ENCODE data around the gene FPR1.

The FPR1 gene

DNA sequence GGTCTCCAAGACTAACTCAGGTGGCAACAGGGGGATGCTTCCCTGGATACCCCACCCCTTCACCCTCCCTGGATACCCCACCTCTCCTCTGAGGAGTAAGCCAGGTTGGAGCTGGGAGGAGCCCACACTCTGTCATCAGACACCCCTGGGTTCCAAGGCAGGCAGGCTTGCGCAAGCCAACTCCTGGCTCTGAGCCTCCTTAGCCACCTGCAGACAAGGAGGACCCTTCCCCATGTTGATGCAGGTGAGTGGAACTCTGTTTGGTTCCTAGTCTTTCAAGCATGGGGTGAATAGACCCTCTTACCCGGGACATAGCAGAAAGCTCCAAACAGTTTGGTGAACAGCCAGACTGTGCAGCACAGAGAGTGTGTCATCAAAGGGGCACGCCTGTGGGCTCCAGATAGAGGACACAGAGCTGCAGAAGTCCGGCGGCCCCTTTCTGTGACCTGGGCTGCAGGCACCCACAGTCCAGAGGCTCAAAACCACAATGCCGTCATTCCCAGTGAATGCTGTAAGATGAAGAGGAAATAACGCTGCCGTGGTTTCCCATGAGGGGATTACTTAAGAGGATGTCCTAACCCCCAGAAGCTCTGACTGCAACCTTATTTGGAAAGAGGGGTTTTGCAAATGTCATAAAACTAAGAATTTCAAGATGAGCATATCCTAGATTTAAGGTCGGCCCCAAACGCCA, 15.8 kb downstream of the FPR1 start:
- Histone ChIP-seq H3K36me3 (ENCODE audit: control insufficient read depth, insufficient read depth, low read length) (no peaks in the 10 kb centered on the region), H3K9me3 (ENCODE audit: control insufficient read depth, insufficient read depth, low read length) (peaks cover 7% of the 10 kb centered on the region; the same call in 1 of the 2 replicates), H3K9ac (ENCODE audit: low read depth, low read length) (no peak overlapping the region), H3K27me3 (ENCODE audit: control insufficient read depth, insufficient read depth, low read length) (no peaks in the 10 kb centered on the region), H3K4me1 (ENCODE audit: control insufficient read depth, insufficient read depth, low read length) (no peaks in the 10 kb centered on the region), H3K27ac (ENCODE audit: low read depth, low read length) (no peak overlapping the region), H3K4me3 (ENCODE audit: low read depth, low read length) (no peak overlapping the region)

DNA sequence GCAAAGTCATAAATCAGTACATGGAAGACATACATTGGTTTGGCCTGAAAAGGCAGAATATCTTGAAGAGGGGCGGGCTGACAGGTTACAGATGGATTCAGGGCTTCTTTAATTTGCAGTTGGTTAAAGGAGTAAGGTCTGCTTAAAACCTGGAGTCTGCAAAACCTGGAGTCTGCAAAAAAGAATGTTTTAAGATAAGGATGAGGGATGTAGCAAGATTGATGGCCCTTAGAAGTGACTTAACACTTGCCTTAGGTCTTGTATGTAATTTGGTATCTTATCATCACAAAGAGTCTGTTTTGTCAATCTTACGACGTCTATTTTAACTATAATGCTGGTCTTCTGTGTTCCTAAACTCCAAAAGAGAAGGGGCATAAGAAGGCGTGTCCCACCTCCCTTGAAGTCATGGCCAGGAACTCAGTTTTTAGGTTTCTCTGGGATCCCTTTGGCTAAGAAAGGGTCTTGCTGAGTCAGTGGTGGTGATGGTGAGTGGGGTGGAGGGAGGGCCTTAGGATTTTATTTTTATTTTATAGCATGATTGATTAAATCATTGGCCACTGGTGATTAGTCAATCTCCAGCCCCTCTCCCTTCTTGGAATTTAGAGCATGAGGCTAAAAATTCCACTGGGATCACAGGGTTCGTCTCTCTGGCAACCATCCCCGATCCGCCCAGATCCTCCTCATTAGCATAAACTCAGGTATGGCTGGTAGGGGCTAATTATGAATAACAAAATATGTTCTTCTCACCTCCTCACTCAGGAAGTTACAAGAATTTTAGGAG, 17.7 kb downstream of the FPR1 start:
- no peak overlapping the region for H3K9ac ChIP-seq (ENCODE audit: low read depth, low read length)
- no peaks in the 10 kb centered on the region for H3K4me1 ChIP-seq (ENCODE audit: control insufficient read depth, insufficient read depth, low read length)
- H3K27ac ChIP-seq (ENCODE audit: low read depth, low read length) = no peak overlapping the region
- H3K9me3 ChIP-seq (ENCODE audit: control insufficient read depth, insufficient read depth, low read length) = peaks cover 8% of the 10 kb centered on the region; the same call in 1 of the 2 replicates
- H3K27me3 ChIP-seq (ENCODE audit: control insufficient read depth, insufficient read depth, low read length) = no peaks in the 10 kb centered on the region
- no peaks in the 10 kb centered on the region for H3K36me3 ChIP-seq (ENCODE audit: control insufficient read depth, insufficient read depth, low read length)
- no peak overlapping the region for H3K4me3 ChIP-seq (ENCODE audit: low read depth, low read length)

DNA sequence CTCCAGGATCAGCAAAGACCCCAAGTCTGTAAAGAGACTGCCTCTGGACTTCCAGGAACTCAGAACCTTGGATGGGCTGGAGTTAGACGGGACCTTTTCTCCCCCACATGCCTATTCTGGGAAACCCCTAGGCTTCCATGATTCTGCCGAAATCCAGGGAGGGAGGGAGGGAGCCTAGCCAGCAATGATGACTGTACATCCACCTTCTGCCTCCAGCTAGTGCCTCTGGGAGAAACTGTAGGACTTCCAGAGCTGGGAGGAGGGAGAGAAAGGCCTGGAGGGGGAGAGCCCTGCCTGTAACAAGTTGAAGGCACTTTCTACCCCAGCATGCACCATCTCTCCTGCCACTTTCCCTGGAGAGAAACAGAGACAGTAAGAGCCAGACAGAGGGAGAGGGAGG, 21.9 kb downstream of the FPR1 start:
- H3K4me3 ChIP-seq (ENCODE audit: low read depth, low read length) = no peak overlapping the region
- no peak overlapping the region for H3K9ac ChIP-seq (ENCODE audit: low read depth, low read length)
- no peak overlapping the region for H3K27ac ChIP-seq (ENCODE audit: low read depth, low read length)
- no peaks in the 10 kb centered on the region for H3K27me3 ChIP-seq (ENCODE audit: control insufficient read depth, insufficient read depth, low read length)
- peaks cover 8% of the 10 kb centered on the region; the same call in 1 of the 2 replicates for H3K9me3 ChIP-seq (ENCODE audit: control insufficient read depth, insufficient read depth, low read length)
- H3K36me3 ChIP-seq (ENCODE audit: control insufficient read depth, insufficient read depth, low read length) = no peaks in the 10 kb centered on the region
- no peaks in the 10 kb centered on the region for H3K4me1 ChIP-seq (ENCODE audit: control insufficient read depth, insufficient read depth, low read length)

DNA sequence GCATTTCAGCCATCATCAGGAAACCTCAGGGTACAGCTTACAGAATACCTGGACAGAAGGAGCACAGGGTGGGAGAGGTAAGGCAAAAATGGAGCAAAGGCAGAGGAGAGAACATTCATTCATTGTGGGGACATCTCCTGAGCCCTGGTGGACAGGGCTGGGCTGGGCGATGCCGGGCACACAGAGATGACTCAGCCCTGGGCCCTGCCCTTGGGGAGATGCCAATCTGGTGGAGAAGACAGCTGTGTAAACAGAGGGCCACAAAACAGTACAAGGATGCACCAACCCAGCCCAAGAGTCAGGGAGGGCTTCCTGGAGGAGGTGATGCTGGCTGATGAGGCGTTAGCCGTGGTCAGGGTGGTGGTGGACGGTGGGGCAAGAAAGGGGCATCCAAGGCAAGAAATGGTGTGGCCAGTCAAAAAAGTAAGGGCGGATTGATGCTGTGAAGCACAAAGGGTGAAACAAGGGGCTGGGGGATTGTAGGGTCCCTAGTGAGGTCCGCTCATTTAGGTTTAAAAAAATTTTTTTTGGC, 24.3 kb downstream of the FPR1 start:
- H3K9ac ChIP-seq (ENCODE audit: low read depth, low read length) = no peak overlapping the region

DNA sequence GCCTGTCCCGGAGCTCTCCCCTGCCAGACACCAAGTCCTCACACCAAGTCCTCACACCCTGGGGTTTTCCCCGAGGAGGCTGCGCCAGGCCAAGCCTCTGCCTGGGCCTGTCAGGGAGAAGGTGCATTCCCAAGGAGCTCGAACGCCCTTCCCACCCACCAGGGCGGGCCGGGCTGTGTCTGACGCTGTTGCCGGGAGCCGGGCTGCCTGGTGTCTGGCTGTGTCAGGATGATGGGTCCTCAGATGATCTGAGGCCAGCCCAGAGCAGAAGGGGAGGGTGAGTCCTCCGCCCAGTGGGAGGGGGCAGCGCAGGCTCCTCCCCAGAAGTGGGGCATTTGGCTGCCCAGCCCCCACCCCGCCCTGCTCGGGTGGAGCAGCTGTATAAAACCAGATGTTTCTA, 25.6 kb downstream of the FPR1 start:
- H3K4me1 ChIP-seq (ENCODE audit: control insufficient read depth, insufficient read depth, low read length) = no peaks in the 10 kb centered on the region; the same call in 1 of the 2 replicates
- no peaks in the 10 kb centered on the region for H3K36me3 ChIP-seq (ENCODE audit: control insufficient read depth, insufficient read depth, low read length)
- H3K27ac ChIP-seq (ENCODE audit: low read depth, low read length) = no peak overlapping the region
- no peak overlapping the region for H3K4me3 ChIP-seq (ENCODE audit: low read depth, low read length)
- no peak overlapping the region for H3K9ac ChIP-seq (ENCODE audit: low read depth, low read length)
- 0 out of 2 replicates have a peak, but pooled peaks cover 5% of the 10 kb centered on the region for H3K9me3 ChIP-seq (ENCODE audit: control insufficient read depth, insufficient read depth, low read length)
- H3K27me3 ChIP-seq (ENCODE audit: control insufficient read depth, insufficient read depth, low read length) = 0 out of 2 replicates have a peak, but pooled peaks cover 1% of the 10 kb centered on the region

More for the DNA sequence above, 24.3 kb downstream of the FPR1 start:
- Histone ChIP-seq H3K4me3 (ENCODE audit: low read depth, low read length) (no peak overlapping the region), H3K36me3 (ENCODE audit: control insufficient read depth, insufficient read depth, low read length) (no peaks in the 10 kb centered on the region), H3K4me1 (ENCODE audit: control insufficient read depth, insufficient read depth, low read length) (no peaks in the 10 kb centered on the region; the same call in 1 of the 2 replicates), H3K9me3 (ENCODE audit: control insufficient read depth, insufficient read depth, low read length) (peaks cover 8% of the 10 kb centered on the region; the same call in 1 of the 2 replicates), H3K27ac (ENCODE audit: low read depth, low read length) (no peak overlapping the region), H3K27me3 (ENCODE audit: control insufficient read depth, insufficient read depth, low read length) (no peaks in the 10 kb centered on the region)

DNA sequence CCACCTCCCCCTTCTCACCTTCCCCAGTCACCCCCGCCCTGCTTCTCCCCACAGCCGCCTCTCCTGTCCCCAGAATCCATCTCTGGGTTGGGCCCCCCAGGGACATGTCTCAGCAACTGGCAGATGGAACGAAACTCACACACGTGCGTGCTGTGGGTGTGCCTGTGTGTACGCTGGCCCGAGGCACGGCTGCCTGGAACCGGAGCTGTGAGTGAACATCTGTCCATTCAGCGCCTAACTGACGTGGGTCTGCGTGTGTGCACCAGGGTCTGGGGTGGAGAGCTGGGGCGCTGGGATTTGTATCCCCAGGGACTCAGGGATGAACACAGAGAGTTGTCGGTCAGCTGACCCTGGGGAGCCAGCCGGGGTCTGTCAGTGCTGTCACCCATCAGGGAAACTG, 27.1 kb downstream of the FPR1 start:
- H3K4me3 ChIP-seq (ENCODE audit: low read depth, low read length) = no peak overlapping the region
- no peaks in the 10 kb centered on the region; the same call in 1 of the 2 replicates for H3K4me1 ChIP-seq (ENCODE audit: control insufficient read depth, insufficient read depth, low read length)
- no peak overlapping the region for H3K9ac ChIP-seq (ENCODE audit: low read depth, low read length)
- H3K9me3 ChIP-seq (ENCODE audit: control insufficient read depth, insufficient read depth, low read length) = no peaks in the 10 kb centered on the region
- peaks cover 16% of the 10 kb centered on the region for H3K27me3 ChIP-seq (ENCODE audit: control insufficient read depth, insufficient read depth, low read length)
- no peaks in the 10 kb centered on the region for H3K36me3 ChIP-seq (ENCODE audit: control insufficient read depth, insufficient read depth, low read length)
- H3K27ac ChIP-seq (ENCODE audit: low read depth, low read length) = no peak overlapping the region

DNA sequence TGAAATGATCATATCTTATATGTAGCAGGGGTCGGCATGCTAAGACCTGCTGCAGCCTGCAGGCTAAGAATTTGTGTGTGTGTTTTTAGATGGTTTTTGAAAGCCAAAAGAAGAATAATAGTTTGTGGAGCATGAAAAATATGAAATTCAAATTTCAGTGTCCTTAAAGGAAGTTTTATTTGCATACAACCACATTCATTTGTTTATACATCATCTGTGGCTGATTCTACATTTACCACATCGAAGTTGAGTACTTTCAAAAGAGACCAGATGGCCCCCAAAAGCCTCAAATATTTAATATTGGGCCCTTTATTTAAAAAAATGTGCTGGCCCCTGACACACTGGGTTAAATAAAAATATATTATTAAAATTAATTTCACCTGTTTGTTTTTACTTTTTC, 29.2 kb downstream of the FPR1 start:
- Histone ChIP-seq H3K36me3 (ENCODE audit: control insufficient read depth, insufficient read depth, low read length) (no peaks in the 10 kb centered on the region), H3K4me3 (ENCODE audit: low read depth, low read length) (no peak overlapping the region), H3K27me3 (ENCODE audit: control insufficient read depth, insufficient read depth, low read length) (peaks cover 37% of the 10 kb centered on the region), H3K27ac (ENCODE audit: low read depth, low read length) (no peak overlapping the region), H3K9me3 (ENCODE audit: control insufficient read depth, insufficient read depth, low read length) (no peaks in the 10 kb centered on the region), H3K4me1 (ENCODE audit: control insufficient read depth, insufficient read depth, low read length) (no peaks in the 10 kb centered on the region; the same call in 1 of the 2 replicates), H3K9ac (ENCODE audit: low read depth, low read length) (no peak overlapping the region)

DNA sequence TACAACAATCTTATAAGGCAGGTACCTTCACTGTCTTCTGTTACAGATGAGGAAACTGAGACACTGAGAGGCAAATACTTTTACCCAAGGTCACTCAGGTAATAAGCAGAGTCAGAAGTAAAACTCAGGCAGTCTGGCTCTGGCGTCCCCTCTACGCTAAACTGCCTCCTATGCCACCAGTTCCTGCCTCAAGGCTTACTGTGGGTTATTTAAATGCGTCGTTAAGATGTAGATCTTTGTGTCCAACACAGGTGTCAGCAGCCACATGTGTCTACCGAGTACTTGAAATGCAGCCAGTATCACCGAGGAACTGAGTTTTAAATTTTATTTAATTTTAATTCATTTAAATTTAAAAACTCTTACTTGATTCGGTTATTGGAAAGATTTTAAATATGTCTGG, 29.8 kb downstream of the FPR1 start:
- H3K36me3 ChIP-seq (ENCODE audit: control insufficient read depth, insufficient read depth, low read length) = no peaks in the 10 kb centered on the region
- H3K27me3 ChIP-seq (ENCODE audit: control insufficient read depth, insufficient read depth, low read length) = peaks cover 43% of the 10 kb centered on the region
- H3K9me3 ChIP-seq (ENCODE audit: control insufficient read depth, insufficient read depth, low read length) = no peaks in the 10 kb centered on the region
- H3K9ac ChIP-seq (ENCODE audit: low read depth, low read length) = no peak overlapping the region
- no peak overlapping the region for H3K27ac ChIP-seq (ENCODE audit: low read depth, low read length)
- H3K4me3 ChIP-seq (ENCODE audit: low read depth, low read length) = no peak overlapping the region
- H3K4me1 ChIP-seq (ENCODE audit: control insufficient read depth, insufficient read depth, low read length) = no peaks in the 10 kb centered on the region; the same call in 1 of the 2 replicates

DNA sequence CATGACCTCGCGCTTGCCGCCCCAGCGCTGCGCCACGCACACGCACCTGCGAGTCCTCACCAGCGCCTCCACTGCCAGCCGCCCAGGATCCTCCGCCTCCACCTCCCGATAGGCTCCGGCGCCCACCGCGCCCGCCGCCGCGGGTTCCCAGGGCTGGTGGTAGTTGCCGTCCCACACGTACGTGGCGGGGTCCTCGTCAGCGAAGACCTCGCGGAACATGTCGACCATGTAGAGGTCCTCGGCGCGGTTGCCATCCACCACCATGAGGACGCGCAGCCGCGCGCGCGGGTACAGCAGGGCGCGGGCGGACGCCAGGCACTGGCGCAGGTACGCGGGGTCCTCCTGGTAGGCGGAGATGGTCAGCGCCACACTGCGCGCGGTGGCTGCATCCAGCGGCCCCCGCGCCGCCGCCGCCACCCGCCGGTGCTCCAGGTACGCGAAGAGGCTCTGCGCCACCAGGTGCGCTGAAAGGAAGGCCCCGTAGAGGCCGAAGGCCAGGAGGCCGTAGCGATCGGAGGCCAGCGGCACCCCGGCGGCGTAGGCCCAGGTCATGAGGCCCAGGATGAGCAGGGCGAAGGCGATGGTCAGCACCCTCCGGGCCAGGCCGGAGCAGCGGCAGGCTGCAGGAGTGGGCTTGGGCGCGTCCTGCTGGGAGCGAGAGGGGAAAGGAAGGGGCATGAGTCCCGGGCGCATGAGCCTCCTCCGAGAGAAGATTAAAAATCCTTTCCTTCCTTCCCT, 32.3 kb downstream of the FPR1 start:
- H3K27ac ChIP-seq (ENCODE audit: low read depth, low read length) = no peak overlapping the region
- H3K36me3 ChIP-seq (ENCODE audit: control insufficient read depth, insufficient read depth, low read length) = no peaks in the 10 kb centered on the region
- H3K4me3 ChIP-seq (ENCODE audit: low read depth, low read length) = peak overlapping the region; percentile 73
- peaks cover 48% of the 10 kb centered on the region for H3K27me3 ChIP-seq (ENCODE audit: control insufficient read depth, insufficient read depth, low read length)
- H3K9me3 ChIP-seq (ENCODE audit: control insufficient read depth, insufficient read depth, low read length) = no peaks in the 10 kb centered on the region
- H3K4me1 ChIP-seq (ENCODE audit: control insufficient read depth, insufficient read depth, low read length) = no peaks in the 10 kb centered on the region; the same call in 1 of the 2 replicates
- H3K9ac ChIP-seq (ENCODE audit: low read depth, low read length) = no peak overlapping the region; the same call in 1 of the 2 replicates

DNA sequence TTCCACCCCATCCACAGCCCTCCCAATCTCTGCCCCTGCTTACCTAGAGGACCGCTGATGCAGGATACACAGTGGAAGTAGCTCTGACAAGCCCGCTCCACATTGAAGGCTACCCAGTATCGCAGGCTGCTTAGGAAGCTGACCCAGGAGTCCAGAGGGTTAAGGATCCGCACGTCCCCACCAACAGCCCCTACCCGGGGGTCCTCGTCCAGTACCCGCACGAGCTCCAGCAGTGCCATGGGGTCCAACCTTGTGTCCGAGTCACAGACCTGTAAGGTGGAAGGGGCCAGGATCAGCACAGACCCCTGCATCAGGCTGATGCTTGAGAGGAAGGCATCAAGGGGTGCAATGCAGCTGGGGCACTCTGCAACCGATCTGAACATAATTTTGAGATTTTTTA, 34.8 kb downstream of the FPR1 start:
- Histone ChIP-seq H3K27me3 (ENCODE audit: control insufficient read depth, insufficient read depth, low read length) (peaks cover 48% of the 10 kb centered on the region), H3K4me1 (ENCODE audit: control insufficient read depth, insufficient read depth, low read length) (no peaks in the 10 kb centered on the region), H3K27ac (ENCODE audit: low read depth, low read length) (no peak overlapping the region)

More for the DNA sequence above, 34.8 kb downstream of the FPR1 start:
- no peak overlapping the region for H3K4me3 ChIP-seq (ENCODE audit: low read depth, low read length)
- H3K9me3 ChIP-seq (ENCODE audit: control insufficient read depth, insufficient read depth, low read length) = no peaks in the 10 kb centered on the region
- H3K9ac ChIP-seq (ENCODE audit: low read depth, low read length) = no peak overlapping the region
- H3K36me3 ChIP-seq (ENCODE audit: control insufficient read depth, insufficient read depth, low read length) = no peaks in the 10 kb centered on the region

Data from HUES48 (cell line).